GM12864 (cell line): ENCODE data around the gene CCDC40.

Experiments
- DNase-seq: peaks from one replicate; pipeline ENCODE4 v3.0.0-alpha.2; 2011; ENCODE audit warnings: low read depth
- H3K4me3 ChIP-seq: 2 replicates; pipeline ENCODE4 v1.5.1; 2011; ENCODE audit warnings: mild to moderate bottlenecking, low read depth, low read length, control low read depth
- CTCF ChIP-seq: IDR thresholded peaks from 2 replicates; pipeline ENCODE4 v1.5.1; 2011; ENCODE audit warnings: low read depth, mild to moderate bottlenecking, moderate library complexity, low read length, control low read depth, inconsistent platforms; ENCODE audit errors: missing control alignments

Gene CCDC40

DNA sequence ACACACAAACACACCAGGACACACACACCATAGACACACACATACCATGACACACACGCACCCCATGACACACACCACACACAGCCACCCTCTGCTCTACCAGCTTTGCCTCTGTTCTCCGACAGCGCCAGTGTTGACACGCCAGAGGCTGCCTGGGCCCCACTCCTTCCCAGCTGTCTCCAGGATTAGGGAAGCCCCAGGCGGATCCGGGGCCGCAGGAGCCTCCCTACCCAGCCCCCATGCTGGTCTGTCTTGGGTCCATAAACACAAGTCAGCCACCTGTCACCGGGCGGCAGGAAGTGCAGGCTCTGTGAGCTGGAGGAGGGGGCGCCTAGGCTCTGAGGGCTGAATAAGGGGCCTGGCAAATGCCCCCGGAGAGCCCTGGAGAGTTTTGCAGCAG is 11.3 kb upstream of the CCDC40 start:
- no peak for TF ChIP-seq CTCF
- no peak for DNase-seq
- no peak overlapping the region for H3K4me3 ChIP-seq

DNA sequence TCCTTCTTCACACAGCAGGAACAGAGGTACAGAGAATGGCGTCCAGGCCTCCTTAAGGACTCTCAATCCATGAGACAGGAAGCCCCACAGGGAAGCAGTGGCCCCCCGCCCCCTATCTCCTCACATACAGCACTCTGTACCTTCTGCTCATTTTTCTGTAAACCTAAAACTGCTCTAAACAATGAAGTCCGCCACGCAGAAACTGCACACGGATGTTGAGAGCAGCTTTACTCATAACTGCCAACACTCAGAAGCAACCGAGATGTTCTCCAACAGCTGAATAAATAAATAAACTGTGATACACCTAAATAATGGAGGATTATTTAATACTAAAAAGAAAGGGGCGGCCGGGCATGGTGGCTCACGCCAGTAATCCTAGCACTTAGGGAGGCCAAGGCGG is 10.6 kb upstream of the CCDC40 start:
- H3K4me3 ChIP-seq: no peak overlapping the region
- TF ChIP-seq CTCF: no peak

DNA sequence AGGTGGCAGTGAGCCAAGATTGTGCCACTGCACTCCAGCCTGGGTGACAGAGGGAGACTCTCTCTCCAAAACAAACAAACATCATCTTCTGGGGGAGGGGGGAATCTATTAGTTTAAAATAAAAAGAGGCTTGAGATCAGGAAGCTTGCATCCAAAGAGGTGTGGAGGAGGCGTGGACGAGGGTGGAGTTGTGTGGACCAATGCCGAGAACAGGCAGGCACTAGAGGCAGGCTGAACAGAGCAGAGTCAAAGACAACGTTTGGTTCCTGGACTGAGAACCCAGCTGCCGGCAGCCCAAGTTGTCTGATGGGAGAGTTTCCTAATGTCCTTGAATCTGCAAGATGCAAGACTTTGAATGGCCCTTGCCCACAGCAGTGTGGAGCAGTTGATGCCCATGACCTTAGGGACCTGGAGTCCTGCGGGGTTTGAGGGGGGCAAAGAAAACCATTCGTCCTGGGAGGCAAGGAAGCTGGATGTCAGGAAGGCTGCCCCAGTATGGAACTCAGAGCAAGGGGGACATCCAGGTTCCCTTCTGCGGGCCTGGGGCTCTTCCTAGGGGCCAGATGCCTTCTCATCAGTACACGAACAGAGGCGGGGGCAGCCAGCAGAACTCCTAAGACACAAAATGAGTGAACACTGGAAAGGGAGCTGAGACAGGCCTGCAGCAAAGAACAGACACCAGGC is 9.9 kb upstream of the CCDC40 start:
- no peak for TF ChIP-seq CTCF
- no peak overlapping the region for H3K4me3 ChIP-seq
- no peak for DNase-seq

More for the DNA sequence above, 10.6 kb upstream of the CCDC40 start:
- DNase-seq: no peak

- DNase-seq: no peak
- no peak for TF ChIP-seq CTCF
- no peak overlapping the region for H3K4me3 ChIP-seq
These were observed 9.4 kb upstream of the CCDC40 start for GRCh38 chr17:80027043-80027435.

DNA sequence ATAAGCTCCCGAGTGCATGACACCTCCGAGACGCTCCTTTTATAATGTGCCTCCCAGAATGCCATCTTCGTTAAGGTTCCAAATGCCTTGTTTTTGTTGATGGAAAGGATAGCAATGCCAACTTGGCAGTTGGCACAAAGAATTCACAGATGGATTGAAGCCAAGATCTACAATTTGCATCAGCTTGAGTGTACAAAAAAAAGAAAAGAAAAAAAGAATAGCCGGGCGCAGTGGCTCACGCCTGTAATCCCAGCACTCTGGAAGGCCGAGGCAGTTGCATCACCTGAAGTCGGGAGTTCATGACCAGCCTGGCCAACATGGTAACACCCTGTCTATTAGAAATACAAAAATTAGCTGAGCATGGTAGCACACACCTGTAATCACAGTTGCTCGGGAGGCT is 8.4 kb upstream of the CCDC40 start:
- DNase-seq: no peak
- TF ChIP-seq CTCF: no peak
- H3K4me3 ChIP-seq: no peak overlapping the region

GRCh38 chr17:80029258-80029974 is 7.0 kb upstream of the CCDC40 start:
- no peak for TF ChIP-seq CTCF
- no peak for DNase-seq
- no peak overlapping the region for H3K4me3 ChIP-seq
